ENCODE measurements around the gene NR2C2. TPM values are rescaled to one million over a fixed set of nuclear protein-coding genes. Genes with fewer than 3 reads are reported as not detected.

Gene NR2C2
- total and polyA plus RNA-seq, 9 of the 15 experiments (the other 6 are each of a cell fraction or from before 2014, with no cell fraction given) = 6.1 to 33.0 (median 14.6) TPM

DNA sequence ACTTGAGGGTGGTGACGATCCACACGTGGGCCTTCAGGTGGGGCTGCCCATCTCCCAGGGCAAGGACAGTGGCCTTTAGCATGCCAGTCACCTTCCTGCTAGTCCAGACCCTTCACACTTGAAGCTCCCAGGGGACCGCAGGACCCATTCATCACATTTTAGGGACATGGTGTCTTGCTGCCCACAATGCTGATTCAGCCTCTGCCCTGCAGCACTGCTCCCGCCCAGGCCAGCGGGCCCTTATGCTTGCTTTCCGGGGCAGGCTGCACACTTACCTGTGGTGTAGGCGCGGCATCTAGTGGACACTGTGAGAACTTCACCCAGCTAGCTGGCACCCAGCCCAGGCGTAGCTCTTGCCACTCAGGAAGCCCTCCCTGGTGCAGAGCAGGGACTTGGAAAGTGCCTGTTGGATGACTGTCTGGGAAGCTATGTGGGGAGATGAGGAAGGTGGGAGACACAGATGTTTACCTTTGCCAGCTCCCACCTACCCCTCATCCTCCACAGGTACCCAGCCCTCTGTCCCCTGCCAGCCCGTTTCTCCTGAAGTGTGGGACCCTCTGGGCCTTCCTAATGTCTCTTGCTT lies 26.3 kb upstream of the NR2C2 start (continued):
- TF ChIP-seq NFE2 (IDR thresholded peaks at IDR 0.05; ENCODE audit: low read depth) (peak; percentile 10; the same call in 1 of the 2 replicates), RB1 (IDR thresholded peaks at IDR 0.05; ENCODE audit: low read depth) (peak; percentile 86), ZC3H4 (CRISPR knock-in tag; IDR thresholded peaks at IDR 0.05; ENCODE audit: borderline replicate concordance) (no peak), CTCF (IDR thresholded peaks at IDR 0.05 in 2 of 3, conservative IDR thresholded peaks at IDR 0.05 in 1 of 3; ENCODE audit: insufficient read depth in 2 of 3, low read depth in 1 of 3, low read length in 3 of 3) (peak; percentile 95 to 98 (median 98)), MAZ (CRISPR knock-in tag; conservative IDR thresholded peaks at IDR 0.05 in 1 of 2, IDR thresholded peaks at IDR 0.05 in 1 of 2) (peak; percentile 61 to 80; a peak in 2 of 4 replicates), ZBTB11 (CRISPR knock-in tag; IDR thresholded peaks at IDR 0.05) (no peak), CBX8 (IDR thresholded peaks at IDR 0.05; ENCODE audit: borderline replicate concordance, extremely low read depth, low read depth, low read length, poor library complexity, severe bottlenecking) (no peak), ZNF316 (IDR thresholded peaks at IDR 0.05) (peak; percentile 78), ZFPM2 (CRISPR knock-in tag; IDR thresholded peaks at IDR 0.05) (no peak), MCM3 (IDR thresholded peaks at IDR 0.05) (no peak), ZNF143 (CRISPR knock-in tag; IDR thresholded peaks at IDR 0.05) (0 out of 2 replicates have a peak, but pooled peaks have one; percentile 31), CCAR2 (IDR thresholded peaks at IDR 0.05; ENCODE audit: low read depth, low read length) (no peak), SIN3B (IDR thresholded peaks at IDR 0.05; ENCODE audit: low read depth) (no peak), KLF16 (IDR thresholded peaks at IDR 0.05) (peak; percentile 48; the same call in 1 of the 2 replicates), PYGO2 (tag; IDR thresholded peaks at IDR 0.05) (no peak), KDM2B (CRISPR knock-in tag; IDR thresholded peaks at IDR 0.05) (no peak), C11orf30 (IDR thresholded peaks at IDR 0.05; ENCODE audit: low read depth) (peak; percentile 74), TBL1XR1 (IDR thresholded peaks at IDR 0.05; ENCODE audit: low read length in 2 of 2) (peak in 1 of 2 experiments; percentile 51; a peak in 1 of 4 replicates)
- TF ChIP-seq, protein P1, sequence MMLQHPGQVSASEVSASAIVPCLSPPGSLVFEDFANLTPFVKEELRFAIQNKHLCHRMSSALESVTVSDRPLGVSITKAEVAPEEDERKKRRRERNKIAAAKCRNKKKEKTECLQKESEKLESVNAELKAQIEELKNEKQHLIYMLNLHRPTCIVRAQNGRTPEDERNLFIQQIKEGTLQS (IDR thresholded peaks at IDR 0.05) = no peak
- TF ChIP-seq, protein P1 (CRISPR knock-in tag; conservative IDR thresholded peaks at IDR 0.05) = 0 out of 2 replicates have a peak, but pooled peaks have one; percentile 55
